Stomach (tissue), 4 donors: ENCODE measurements around the gene ECHDC3.

Experiments used
- POLR2A ChIP-seq, 4 donors: fragments of 450-650 bp; IDR thresholded peaks; one replicate each; pipeline ENCODE4 v1.6.1; 2016; ENCODE audit warnings: antibody characterized with exemption in 4 of 4, control low read depth in 2 of 4, mild to moderate bottlenecking in 1 of 4, moderate library complexity in 1 of 4
- POLR2AphosphoS5 ChIP-seq, 3 donors: sonication (generic); formaldehyde crosslinking; IDR thresholded peaks; one replicate each; pipeline ENCODE4 v1.6.1; 2016; ENCODE audit warnings: antibody characterized with exemption in 3 of 3
- TF ChIP-seq, protein P1 (sequence below), 7 experiments: fragments of 450-650 bp in 4 of 7; fragments of 200-600 bp in 3 of 7; sonication (generic) in 3 of 7; IDR thresholded peaks; one replicate each; pipeline ENCODE4 v1.5.1; 2016 to 2019; ENCODE audit warnings: antibody characterized with exemption in 7 of 7, control low read depth in 2 of 7, mild to moderate bottlenecking in 1 of 7

DNA sequence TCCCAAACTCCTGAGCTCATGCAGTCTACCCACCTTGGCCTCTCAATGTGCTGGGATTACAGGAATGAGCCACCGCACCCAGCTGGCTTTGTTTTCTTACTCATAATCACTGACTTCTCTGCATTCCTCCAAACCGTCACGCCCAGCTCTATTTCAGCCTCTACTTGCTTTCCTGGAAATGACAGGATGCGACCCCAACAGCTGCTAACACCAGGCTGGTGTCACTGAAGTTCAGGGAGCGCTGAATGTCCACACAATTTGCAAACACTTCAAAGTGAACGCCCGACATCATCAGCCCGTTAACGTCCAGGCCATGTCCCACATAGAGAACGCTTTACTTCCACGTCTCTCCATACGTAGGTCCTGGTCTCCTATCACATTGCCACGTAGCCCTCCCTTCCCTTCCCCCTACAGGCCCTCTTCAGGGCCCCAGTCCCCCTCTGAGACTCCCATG lies 68.2 kb downstream of the ECHDC3 start:
- TF ChIP-seq, protein P1, sequence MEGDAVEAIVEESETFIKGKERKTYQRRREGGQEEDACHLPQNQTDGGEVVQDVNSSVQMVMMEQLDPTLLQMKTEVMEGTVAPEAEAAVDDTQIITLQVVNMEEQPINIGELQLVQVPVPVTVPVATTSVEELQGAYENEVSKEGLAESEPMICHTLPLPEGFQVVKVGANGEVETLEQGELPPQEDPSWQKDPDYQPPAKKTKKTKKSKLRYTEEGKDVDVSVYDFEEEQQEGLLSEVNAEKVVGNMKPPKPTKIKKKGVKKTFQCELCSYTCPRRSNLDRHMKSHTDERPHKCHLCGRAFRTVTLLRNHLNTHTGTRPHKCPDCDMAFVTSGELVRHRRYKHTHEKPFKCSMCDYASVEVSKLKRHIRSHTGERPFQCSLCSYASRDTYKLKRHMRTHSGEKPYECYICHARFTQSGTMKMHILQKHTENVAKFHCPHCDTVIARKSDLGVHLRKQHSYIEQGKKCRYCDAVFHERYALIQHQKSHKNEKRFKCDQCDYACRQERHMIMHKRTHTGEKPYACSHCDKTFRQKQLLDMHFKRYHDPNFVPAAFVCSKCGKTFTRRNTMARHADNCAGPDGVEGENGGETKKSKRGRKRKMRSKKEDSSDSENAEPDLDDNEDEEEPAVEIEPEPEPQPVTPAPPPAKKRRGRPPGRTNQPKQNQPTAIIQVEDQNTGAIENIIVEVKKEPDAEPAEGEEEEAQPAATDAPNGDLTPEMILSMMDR (IDR thresholded peaks at IDR 0.05) = no peak
- no peak for TF ChIP-seq POLR2AphosphoS5 (IDR thresholded peaks at IDR 0.05)
- no peak for TF ChIP-seq POLR2A (IDR thresholded peaks at IDR 0.05)
